ENCODE data around the gene TNFSF8. TPM values are rescaled to one million over a fixed set of nuclear protein-coding genes. Genes with fewer than 3 reads are reported as not detected.

Gene TNFSF8
- total and polyA plus RNA-seq, 2 donors (not counting 3 experiments of a cell fraction or from before 2014, with no cell fraction given) = not detected

- Histone ChIP-seq H3K4me1 (ENCODE audit: control insufficient read depth, extremely low read depth, insufficient read depth, low read length) (peaks cover 38% of the 10 kb centered on the region), H2AFZ (ENCODE audit: low read depth, low read length) (no peak overlapping the region), H3K9me1 (replicated peaks; ENCODE audit: control insufficient read depth, extremely low read depth, insufficient read depth, low read length) (no peaks in the 10 kb centered on the region), H3K36me3 (ENCODE audit: control insufficient read depth in 2 of 2, extremely low read depth in 1 of 2, insufficient read depth in 2 of 2, low read length in 2 of 2) (no peaks in the 10 kb centered on the region), H3K79me2 (ENCODE audit: control insufficient read depth, insufficient read depth, low read length) (no peaks in the 10 kb centered on the region), H3K9ac (replicated peaks; ENCODE audit: extremely low read depth, insufficient read depth, low read length) (no peak overlapping the region), H3K4me3 (replicated peaks in 1 of 3; ENCODE audit: insufficient read depth in 1 of 3, low read depth in 1 of 3, low read length in 3 of 3) (no peak overlapping the region), H3K4me2 (ENCODE audit: insufficient read depth, low read length) (no peak overlapping the region), H3K27me3 (ENCODE audit: control insufficient read depth in 2 of 2, insufficient read depth in 2 of 2, low read length in 2 of 2) (no peaks in the 10 kb centered on the region), H3K27ac (ENCODE audit: insufficient read depth, low read depth, low read length) (no peak overlapping the region), H3K9me3 (replicated peaks; ENCODE audit: control insufficient read depth, insufficient read depth, low read length) (no peaks in the 10 kb centered on the region), H4K20me1 (replicated peaks; ENCODE audit: control insufficient read depth, extremely low read depth, insufficient read depth, low read length) (no peaks in the 10 kb centered on the region)
- no peak for DNase-seq (ENCODE audit: low read depth, low spot score)
- intact Hi-C loops (cut with micrococcal nuclease) = no loop called here
- dilution Hi-C loops (cut with MboI; ENCODE audit: extremely low pct_ligation_motif_present, low sequenced_read_pairs) = no loop called here
- CTCF ChIA-PET = interaction anchor here (8.4 to 9.7 kb wide), 2 partner anchors 165 to 226 kb away, joined by 270 to 301 read pairs; partner anchors contain the start of gene TEX48
- FAIRE-seq = no peak
- BruUV-seq (replicated peaks) = no TSS peak
- POLR2A ChIA-PET = no interaction called here
- TF ChIP-seq GATA2 (IDR thresholded peaks at IDR 0.05; ENCODE audit: insufficient read depth, insufficient read length, low read depth, low read length) = no peak
- no peak for TF ChIP-seq CTCF (IDR thresholded peaks at IDR 0.05; ENCODE audit: extremely low read depth in 1 of 2, insufficient read depth in 1 of 2, low read depth in 1 of 2, low read length in 2 of 2)
- TF ChIP-seq JUN (IDR thresholded peaks at IDR 0.05; ENCODE audit: borderline replicate concordance, insufficient read depth, insufficient read length, low read depth) = peak; percentile 3
Measured at GRCh38 chr9:114902786-114903524, 27.4 kb downstream of the TNFSF8 start.
